UCSD-AML1 (cell line): ENCODE results near the gene LCE2A.

Source experiments
- DNase-seq: peaks from one replicate; lab custom pipeline; 2025; ENCODE audit not compliant: unreplicated experiment; lab: John Stamatoyannopoulos, UW

LCE2A gene

DNA sequence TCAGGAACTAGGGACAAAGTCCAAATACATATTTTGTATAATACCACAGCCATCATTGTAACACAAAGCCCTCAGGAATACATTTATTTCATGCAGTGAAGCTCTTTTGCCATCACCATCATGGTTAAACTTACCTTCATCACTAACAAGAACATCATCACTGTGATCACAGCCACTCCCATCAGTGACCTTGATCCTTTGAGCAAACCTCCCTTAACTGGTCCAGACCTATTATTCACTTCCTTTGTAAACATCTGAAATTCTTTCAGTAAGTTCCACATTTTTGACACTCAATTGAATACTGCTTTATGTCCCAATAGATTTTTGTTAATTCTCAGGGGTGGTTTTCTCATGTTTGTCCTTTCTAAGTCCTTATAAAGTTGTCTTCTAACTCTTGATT, 43.5 kb downstream of the LCE2A start:
- no peak for DNase-seq

DNA sequence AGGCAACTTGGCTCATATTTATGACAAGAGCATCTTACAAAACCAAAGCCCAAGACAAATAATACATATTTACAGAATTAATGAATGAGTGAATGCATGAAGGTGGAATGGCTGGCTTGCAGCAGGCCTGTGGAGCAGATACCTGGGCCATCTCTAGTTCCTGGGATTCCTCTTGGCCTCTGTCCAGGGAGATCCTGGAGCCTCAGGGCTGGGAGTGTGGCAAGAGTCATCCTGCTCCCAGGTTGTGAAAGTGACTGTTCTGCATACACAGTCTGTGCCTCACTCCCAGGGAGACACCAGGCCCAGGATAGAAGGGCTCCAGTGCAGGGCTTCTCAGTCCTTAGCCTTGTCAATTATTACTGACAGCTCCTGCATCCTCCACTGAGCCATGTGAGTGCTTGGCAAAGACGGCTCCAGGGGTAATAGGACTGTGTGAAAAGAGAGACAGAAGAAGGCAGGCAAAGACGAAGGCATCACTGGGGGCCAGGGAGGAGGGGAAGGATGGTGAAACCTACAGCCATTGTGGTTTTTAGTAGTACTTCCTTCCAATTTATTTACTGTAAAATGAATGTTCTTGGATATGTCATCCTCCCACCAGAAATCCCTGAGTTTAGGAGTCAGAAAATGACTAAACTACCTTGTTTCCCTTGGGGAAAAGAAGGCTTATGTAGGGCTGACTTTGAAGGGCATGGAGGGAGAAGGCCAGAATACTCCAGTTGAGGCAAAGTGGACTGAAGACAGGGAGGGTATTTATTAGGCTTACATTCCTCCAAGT, 45.4 kb downstream of the LCE2A start:
- DNase-seq, result no peak

DNA sequence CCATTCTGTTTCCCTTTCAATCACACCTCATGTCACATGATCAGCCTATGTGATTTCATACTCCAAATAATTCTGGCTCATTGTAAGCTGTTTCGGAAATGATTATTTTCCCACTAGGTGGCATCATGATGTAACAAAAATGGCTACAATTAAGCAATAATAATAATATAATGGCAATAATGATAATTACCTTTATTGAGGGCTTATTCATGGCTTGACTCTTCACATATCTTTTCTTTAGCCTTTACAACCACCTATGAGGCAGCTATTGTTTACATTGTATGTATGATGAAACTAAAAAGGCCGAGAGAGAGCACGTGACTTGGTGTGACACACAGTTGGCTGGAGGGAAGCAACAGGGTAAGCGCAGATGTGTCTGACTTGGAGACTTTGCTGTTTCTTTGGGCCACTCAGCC, 47.2 kb downstream of the LCE2A start:
- DNase-seq, result no peak

DNA sequence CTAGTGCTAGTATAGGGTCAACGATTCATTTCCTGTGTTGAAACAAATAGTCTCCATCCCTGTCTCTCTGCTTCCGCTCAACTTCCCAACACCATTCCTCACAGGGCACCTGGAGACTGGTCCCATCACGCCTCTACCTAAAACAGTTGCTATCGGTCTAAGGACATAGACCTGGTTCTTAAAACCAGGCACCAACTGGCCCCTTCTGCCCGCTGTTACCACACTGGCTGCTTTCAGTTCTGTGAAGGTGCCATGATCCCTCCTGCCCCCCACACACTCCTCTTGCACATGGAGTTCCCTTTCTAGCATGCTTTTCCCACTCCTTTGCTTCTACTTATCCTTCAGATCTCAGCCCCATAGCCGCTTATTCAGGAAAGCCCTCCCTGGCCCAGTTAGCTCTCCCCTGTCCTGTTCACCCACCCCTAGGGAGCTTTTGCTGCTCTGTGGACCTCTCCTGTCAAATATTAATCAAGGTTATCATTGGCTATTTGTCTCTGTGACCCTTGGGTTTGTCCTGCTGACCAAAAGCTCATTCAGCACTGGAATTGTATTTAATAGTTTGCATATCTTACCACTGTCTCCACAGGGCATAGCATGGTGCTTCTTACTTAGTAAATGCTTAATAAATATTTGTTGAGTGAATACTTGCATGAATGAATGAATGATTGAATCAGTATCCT, 47.8 kb downstream of the LCE2A start:
- no peak for DNase-seq

DNA sequence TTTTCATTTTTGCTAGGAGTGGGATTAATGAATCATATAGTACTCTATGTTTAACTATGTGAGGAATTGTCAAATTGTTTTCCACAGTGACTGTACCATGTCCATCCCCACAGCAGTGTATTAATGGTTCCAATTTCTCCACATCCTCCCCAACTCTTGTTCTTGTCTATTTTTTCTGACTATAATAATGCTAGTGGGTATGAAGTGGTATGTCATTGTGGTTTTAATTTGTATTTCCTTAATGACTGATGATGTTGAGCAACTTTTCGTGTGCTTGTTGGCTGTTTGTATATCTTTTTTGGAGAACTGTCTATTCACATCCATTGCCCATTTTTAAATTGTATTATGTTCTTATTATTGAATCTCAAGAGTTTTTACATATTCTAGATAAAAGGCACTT, 49.7 kb downstream of the LCE2A start:
- no peak for DNase-seq
